GM19238 (cell line): ENCODE measurements around the gene ZNF587.
"Not testable (repeated sequence)": the region's sequence is repeated elsewhere in the genome, so short reads cannot be mapped to it uniquely, and the experiment has no call there.

Experiments
- DNase-seq: peaks from one replicate; pipeline ENCODE4 v3.0.0; 2011; ENCODE audit warnings: low spot score; ENCODE audit not compliant: insufficient read length

Gene ZNF587

GRCh38 chr19:57886046-57886445 lies 36.4 kb downstream of the ZNF587 start:
- DNase-seq: no peak

GRCh38 chr19:57887195-57887941 lies 37.7 kb downstream of the ZNF587 start:
- no peak for DNase-seq

- no peak for DNase-seq
Measured at GRCh38 chr19:57888107-57888559, 38.5 kb downstream of the ZNF587 start.

- peak; percentile 39 for DNase-seq
Measured at GRCh38 chr19:57888560-57889231, 39.0 kb downstream of the ZNF587 start, which contains the start of gene ZNF814. Gene ZNF814, minus strand, starts transcription at chr19:57889037. Its CDS starts 235 bp downstream, at chr19:57888802.

GRCh38 chr19:57890706-57891105 lies 41.0 kb downstream of the ZNF587 start:
- not testable (repeated sequence) for DNase-seq

- no peak for DNase-seq
Measured at GRCh38 chr19:57900311-57900710, 50.7 kb downstream of the ZNF587 start.

GRCh38 chr19:57903618-57904184 lies 54.0 kb downstream of the ZNF587 start:
- DNase-seq: no peak

GRCh38 chr19:57905258-57905657 lies 55.6 kb downstream of the ZNF587 start:
- no peak for DNase-seq

- DNase-seq: no peak
Measured at GRCh38 chr19:57907394-57907793, 57.7 kb downstream of the ZNF587 start.

GRCh38 chr19:57914531-57914930 lies 64.9 kb downstream of the ZNF587 start:
- DNase-seq: no peak
